Measurements from ENCODE around the gene TNRC6C. TPM values are rescaled to one million over a fixed set of nuclear protein-coding genes. Genes with fewer than 3 reads are reported as not detected.

The TNRC6C gene
- polyA plus RNA-seq, 4 donors = 0.89 to 5.1 (median 2.3) TPM

DNA sequence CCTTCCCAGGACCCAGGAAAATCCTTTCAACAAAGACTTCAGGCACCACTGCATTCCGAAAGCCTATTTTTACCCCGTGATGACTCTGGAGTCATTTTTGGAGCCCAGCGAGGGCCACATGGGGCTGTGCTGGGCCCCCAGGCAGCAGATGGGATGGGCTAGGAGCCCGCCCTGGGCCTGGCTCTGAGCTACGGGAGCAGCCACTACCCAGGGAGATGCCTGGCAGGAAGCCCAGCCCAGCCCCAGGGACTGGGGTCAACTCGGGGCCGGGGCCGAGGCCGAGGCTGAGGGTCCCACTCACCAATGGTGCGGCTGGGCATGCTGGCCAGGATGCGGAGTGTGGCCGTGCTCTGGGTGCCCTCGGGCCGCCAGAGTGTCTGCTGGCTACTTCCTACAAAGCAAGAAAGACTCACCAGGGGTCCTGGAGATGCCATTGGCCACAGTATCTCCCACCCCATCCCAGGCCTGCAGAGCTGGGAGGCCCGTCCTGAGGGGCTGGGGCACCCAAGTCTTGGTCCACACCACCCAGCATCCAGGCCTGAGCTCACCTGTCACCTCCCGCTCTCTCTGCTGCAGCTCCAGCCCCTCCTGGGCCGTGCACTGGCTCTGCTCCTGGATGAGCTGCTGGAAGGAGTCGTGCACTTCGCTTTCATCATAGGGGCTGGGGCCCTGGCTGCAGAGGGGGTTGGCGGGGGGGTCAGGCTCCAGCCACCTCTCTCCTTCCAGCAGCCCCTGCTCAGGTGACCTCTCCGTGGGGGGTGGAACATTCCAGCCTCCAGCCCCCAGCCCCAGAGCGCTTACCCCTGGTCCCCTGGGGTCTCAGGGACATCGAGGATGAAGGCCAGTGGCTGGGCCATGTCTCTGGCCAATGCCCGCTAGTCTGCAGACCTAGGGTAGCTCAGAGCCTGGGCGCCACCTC lies 167.7 kb downstream of the TNRC6C start:
- Histone ChIP-seq H3K36me3 (ENCODE audit: control insufficient read depth in 3 of 3, insufficient read depth in 2 of 3, low read depth in 1 of 3, low read length in 3 of 3) (peaks cover 8 to 60% (median 15%) of the 10 kb centered on the region in 3 donors), H3K27me3 (ENCODE audit: control insufficient read depth in 3 of 3, insufficient read depth in 3 of 3, low read length in 3 of 3) (peaks cover 0 to 13% (median 0%) of the 10 kb centered on the region in 3 donors), H3K9me3 (ENCODE audit: control insufficient read depth in 2 of 2, insufficient read depth in 1 of 2, low read depth in 1 of 2, low read length in 1 of 2) (no peaks in the 10 kb centered on the region), H3K4me1 (ENCODE audit: control insufficient read depth in 3 of 3, insufficient read depth in 2 of 3, low read depth in 1 of 3, low read length in 2 of 3) (peaks cover 2 to 42% (median 6%) of the 10 kb centered on the region in 3 donors), H3K27ac (ENCODE audit: low read depth in 1 of 3, low read length in 2 of 3) (peak overlapping the region in 2 of 3 donors; percentile 90 to 94), H3K4me3 (ENCODE audit: low read depth in 1 of 3, low read length in 3 of 3) (peak overlapping the region in 1 of 3 donors; percentile 94)
- 71 to 78% (median 72%) methylated on average over 24 to 25 of the region's 25 CpGs for WGBS, 3 donors
- no peak for FAIRE-seq
- no peak for DNase-seq

DNA sequence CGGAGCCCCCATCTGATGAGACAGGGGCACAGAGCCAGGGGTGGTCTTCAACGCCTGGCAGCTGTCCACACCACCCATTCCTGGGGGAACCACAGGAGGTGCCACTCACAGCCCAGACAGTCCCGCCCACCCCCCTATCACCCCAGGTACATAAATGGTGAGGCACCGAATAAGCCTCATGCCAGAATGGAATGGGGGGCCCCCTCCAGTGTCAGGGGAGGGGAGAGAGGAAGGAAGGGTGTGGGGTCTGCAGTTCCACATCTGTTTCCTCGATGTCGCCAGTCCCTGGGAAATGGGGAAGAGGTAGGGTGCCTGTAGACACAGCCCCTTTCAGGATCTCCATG lies 168.4 kb downstream of the TNRC6C start:
- H3K9me3 ChIP-seq (ENCODE audit: control insufficient read depth in 2 of 2, insufficient read depth in 1 of 2, low read depth in 1 of 2, low read length in 1 of 2) = no peaks in the 10 kb centered on the region
- peaks cover 8 to 56% (median 15%) of the 10 kb centered on the region in 3 donors for H3K36me3 ChIP-seq (ENCODE audit: control insufficient read depth in 3 of 3, insufficient read depth in 2 of 3, low read depth in 1 of 3, low read length in 3 of 3)
- peak overlapping the region; percentile 90 to 94 (median 92) for H3K27ac ChIP-seq (ENCODE audit: low read depth in 1 of 3, low read length in 2 of 3)
- H3K27me3 ChIP-seq (ENCODE audit: control insufficient read depth in 3 of 3, insufficient read depth in 3 of 3, low read length in 3 of 3) = peaks cover 0 to 15% (median 0%) of the 10 kb centered on the region in 3 donors
- WGBS, 3 donors = 54 to 78% (median 69%) methylated on average over 6 of the region's 6 CpGs
- peaks cover 2 to 43% (median 6%) of the 10 kb centered on the region in 3 donors for H3K4me1 ChIP-seq (ENCODE audit: control insufficient read depth in 3 of 3, insufficient read depth in 2 of 3, low read depth in 1 of 3, low read length in 2 of 3)
- H3K4me3 ChIP-seq (ENCODE audit: low read depth in 1 of 3, low read length in 3 of 3) = peak overlapping the region in 2 of 3 donors; percentile 94
- no peak for FAIRE-seq
- no peak for DNase-seq

DNA sequence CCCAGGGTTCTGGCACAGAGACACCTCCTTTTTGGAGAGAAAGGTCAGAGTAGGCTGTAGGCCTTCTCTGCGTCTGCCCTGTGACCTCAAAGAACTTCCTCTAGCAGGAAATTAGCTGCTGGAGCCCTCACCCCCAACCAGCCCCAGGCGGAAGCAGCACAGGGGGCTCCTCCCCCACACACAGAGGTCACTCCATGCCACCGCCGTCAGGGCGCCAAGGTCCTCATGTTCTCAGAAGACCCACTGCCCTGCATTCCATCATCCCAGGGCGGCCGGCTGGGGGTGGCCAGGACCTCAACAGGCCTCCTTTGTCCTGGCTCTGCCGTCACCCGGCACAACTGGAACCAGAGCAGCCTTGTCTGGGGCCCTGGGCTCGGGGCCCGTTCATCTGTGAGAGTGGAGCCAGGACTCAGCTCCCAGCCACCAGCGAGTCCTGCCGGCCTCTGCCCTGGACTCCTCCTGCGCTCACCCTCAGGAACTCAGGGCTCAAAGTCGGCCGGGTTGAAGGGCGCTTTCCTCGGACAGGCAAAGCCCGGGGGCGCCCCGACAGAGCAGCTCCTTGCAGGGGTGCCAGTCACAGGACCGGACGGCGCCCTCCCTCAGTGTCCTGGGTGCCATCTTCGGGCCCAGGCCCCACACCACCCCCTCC lies 168.9 kb downstream of the TNRC6C start:
- H3K4me1 ChIP-seq (ENCODE audit: control insufficient read depth in 3 of 3, insufficient read depth in 2 of 3, low read depth in 1 of 3, low read length in 2 of 3) = peaks cover 2 to 48% (median 6%) of the 10 kb centered on the region in 3 donors
- WGBS, 3 donors = 3 to 14% (median 14%) methylated on average over 19 to 25 of the region's 25 CpGs
- peak overlapping the region; percentile 90 to 94 (median 92) for H3K27ac ChIP-seq (ENCODE audit: low read depth in 1 of 3, low read length in 2 of 3)
- FAIRE-seq (no peak), DNase-seq (peak; percentile 64 to 74)
- H3K9me3 ChIP-seq (ENCODE audit: control insufficient read depth in 2 of 2, insufficient read depth in 1 of 2, low read depth in 1 of 2, low read length in 1 of 2) = no peaks in the 10 kb centered on the region
- H3K4me3 ChIP-seq (ENCODE audit: low read depth in 1 of 3, low read length in 3 of 3) = peak overlapping the region; percentile 92 to 94 (median 94)
- peaks cover 0 to 15% (median 0%) of the 10 kb centered on the region in 3 donors for H3K27me3 ChIP-seq (ENCODE audit: control insufficient read depth in 3 of 3, insufficient read depth in 3 of 3, low read length in 3 of 3)
- peaks cover 8 to 51% (median 15%) of the 10 kb centered on the region in 3 donors for H3K36me3 ChIP-seq (ENCODE audit: control insufficient read depth in 3 of 3, insufficient read depth in 2 of 3, low read depth in 1 of 3, low read length in 3 of 3)

DNA sequence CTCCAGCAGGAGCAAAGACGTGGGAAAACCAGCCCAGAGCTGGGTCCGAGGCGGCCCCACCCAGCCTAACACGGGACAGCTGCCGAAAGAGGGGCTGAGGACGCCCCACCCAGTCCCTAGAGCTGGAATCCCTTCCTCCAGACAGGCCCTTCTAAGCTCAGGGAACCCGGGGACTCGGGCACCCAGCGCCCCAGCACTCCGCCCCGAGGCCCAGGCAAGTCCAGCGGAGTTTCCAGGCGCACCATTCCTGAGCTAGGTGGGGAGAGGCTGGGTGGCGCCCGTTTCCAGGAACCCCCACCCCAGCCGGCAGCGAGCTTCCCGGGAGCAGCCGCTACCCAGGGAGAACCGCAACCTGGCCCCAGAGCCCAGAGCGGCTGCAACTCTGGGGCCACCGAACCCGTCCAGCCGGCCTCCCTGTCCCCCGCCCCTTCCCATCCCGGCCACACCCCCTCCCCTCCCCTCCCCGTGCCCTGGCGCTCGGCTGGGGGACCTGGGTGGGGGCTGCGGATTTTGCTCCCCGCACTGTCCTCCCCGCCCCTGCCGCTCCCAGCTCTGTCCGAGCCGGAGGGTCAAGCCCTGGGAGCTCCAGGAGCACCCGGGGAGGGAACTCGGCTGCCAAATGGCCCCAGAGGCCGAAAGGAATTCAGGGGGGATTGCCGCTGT lies 169.5 kb downstream of the TNRC6C start:
- Histone ChIP-seq H3K27ac (ENCODE audit: low read depth in 1 of 3, low read length in 2 of 3) (peak overlapping the region; percentile 90 to 94 (median 92)), H3K4me1 (ENCODE audit: control insufficient read depth in 3 of 3, insufficient read depth in 2 of 3, low read depth in 1 of 3, low read length in 2 of 3) (peaks cover 2 to 53% (median 6%) of the 10 kb centered on the region in 3 donors), H3K27me3 (ENCODE audit: control insufficient read depth in 3 of 3, insufficient read depth in 3 of 3, low read length in 3 of 3) (peaks cover 0 to 15% (median 0%) of the 10 kb centered on the region in 3 donors), H3K36me3 (ENCODE audit: control insufficient read depth in 3 of 3, insufficient read depth in 2 of 3, low read depth in 1 of 3, low read length in 3 of 3) (peaks cover 8 to 44% (median 14%) of the 10 kb centered on the region in 3 donors), H3K9me3 (ENCODE audit: control insufficient read depth in 2 of 2, insufficient read depth in 1 of 2, low read depth in 1 of 2, low read length in 1 of 2) (no peaks in the 10 kb centered on the region), H3K4me3 (ENCODE audit: low read depth in 1 of 3, low read length in 3 of 3) (peak overlapping the region; percentile 92 to 94 (median 94))
- no peak for FAIRE-seq
- peak; percentile 52 to 74 for DNase-seq
- WGBS, 3 donors = 0 to 3% (median 1%) methylated on average over 24 to 39 of the region's 39 CpGs

DNA sequence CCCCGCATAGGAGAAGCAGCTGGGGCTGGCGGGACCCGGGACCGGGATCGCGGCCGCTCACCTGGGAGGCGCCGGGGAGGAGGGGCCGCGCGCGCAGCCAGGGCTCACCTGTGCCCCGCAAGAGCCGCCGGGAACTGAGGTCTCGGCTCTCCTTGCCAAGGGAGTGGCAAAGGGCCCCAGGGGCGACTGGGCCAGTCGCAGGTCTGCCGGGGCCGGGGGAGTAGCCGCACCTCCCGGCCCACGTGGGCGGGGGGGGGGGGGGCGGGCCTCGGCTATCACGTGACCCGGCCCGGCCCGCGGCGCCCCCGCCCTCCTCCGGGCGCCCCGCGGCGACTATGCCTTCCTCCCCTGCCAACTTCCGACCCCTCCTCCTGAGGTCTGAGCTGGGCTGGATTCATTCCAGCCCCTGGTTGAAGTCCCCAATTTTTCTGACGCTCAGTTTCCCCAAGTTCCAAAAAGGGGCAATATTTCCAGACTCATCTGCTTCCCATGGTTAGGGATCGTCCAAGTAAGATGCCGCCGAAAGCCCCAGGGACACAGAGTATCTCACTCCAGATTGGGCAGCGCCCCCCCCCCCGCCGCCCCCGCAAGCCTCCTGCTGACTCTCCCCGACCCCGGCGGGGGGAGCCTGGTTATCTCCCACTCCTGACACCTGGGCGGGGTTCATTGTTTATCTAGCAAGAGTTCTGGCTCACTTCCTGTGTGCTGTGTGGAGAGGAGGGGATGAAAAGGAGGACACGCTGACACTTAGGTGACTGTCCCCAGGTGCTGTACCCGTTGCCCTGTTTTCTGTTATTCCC lies 170.2 kb downstream of the TNRC6C start, which contains the start of gene TMC6:
TSS of gene TMC6 (minus strand) at position 205 of the 800 bp plus-strand sequence. CDS start 1,923 bp downstream, outside the sequence.
- Histone ChIP-seq H3K36me3 (ENCODE audit: control insufficient read depth in 3 of 3, insufficient read depth in 2 of 3, low read depth in 1 of 3, low read length in 3 of 3) (peaks cover 8 to 37% (median 10%) of the 10 kb centered on the region in 3 donors), H3K27me3 (ENCODE audit: control insufficient read depth in 3 of 3, insufficient read depth in 3 of 3, low read length in 3 of 3) (peaks cover 0 to 15% (median 0%) of the 10 kb centered on the region in 3 donors), H3K27ac (ENCODE audit: low read depth in 1 of 3, low read length in 2 of 3) (peak within 1 kb of the TSS; percentile 90 to 94 (median 92)), H3K4me3 (ENCODE audit: low read depth in 1 of 3, low read length in 3 of 3) (peak within 1 kb of the TSS; percentile 92 to 94 (median 94)), H3K9me3 (ENCODE audit: control insufficient read depth in 2 of 2, insufficient read depth in 1 of 2, low read depth in 1 of 2, low read length in 1 of 2) (no peaks in the 10 kb centered on the region), H3K4me1 (ENCODE audit: control insufficient read depth in 3 of 3, insufficient read depth in 2 of 3, low read depth in 1 of 3, low read length in 2 of 3) (peaks cover 2 to 53% (median 6%) of the 10 kb centered on the region in 3 donors)
- FAIRE-seq (no peak), DNase-seq (peak; percentile 78 to 90)
- 0 to 3% (median 1%) methylated on average over 34 to 53 of the region's 54 CpGs for WGBS, 3 donors

DNA sequence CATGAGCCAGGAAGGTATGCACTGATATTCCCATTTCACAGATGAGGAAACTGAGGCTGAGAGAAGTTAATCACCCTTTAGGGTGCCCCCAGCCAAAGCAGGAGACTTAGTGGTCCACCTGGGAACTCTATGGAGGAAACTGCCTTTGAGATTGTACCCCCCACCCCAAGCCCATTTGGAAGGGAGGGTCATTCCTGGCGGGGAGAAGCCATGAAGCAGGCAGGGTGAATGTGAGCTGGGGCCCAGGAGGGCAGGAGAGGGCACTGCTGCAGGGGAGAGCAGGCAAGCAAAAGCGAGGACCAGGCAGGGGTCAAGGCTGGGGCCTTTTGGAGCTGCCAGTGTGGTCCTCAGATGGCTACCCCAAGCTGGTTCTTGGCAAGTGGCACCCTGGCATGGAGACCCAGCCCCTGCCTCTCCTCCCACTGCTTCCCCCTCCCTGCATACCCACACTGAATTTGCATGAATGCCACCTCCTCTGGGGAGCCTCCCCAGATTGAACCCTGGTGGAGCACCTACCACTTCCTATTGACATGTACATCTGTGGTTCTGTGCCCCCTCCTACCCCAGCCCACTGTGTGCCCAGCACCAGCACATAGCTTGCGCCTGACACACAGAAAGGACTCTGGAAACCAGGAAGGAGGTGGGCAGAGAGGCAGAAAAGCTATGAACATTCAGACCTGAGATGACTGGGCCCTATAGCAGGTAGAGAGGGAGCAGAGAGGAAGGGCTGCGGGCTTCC lies 171.0 kb downstream of the TNRC6C start:
- Histone ChIP-seq H3K4me3 (ENCODE audit: low read depth in 1 of 3, low read length in 3 of 3) (peak overlapping the region in 1 of 3 donors; percentile 31), H3K27ac (ENCODE audit: low read depth in 1 of 3, low read length in 2 of 3) (peak overlapping the region; percentile 45 to 83 (median 73)), H3K36me3 (ENCODE audit: control insufficient read depth in 3 of 3, insufficient read depth in 2 of 3, low read depth in 1 of 3, low read length in 3 of 3) (peaks cover 2 to 29% (median 6%) of the 10 kb centered on the region in 3 donors), H3K4me1 (ENCODE audit: control insufficient read depth in 3 of 3, insufficient read depth in 2 of 3, low read depth in 1 of 3, low read length in 2 of 3) (peaks cover 2 to 53% (median 6%) of the 10 kb centered on the region in 3 donors), H3K9me3 (ENCODE audit: control insufficient read depth in 2 of 2, insufficient read depth in 1 of 2, low read depth in 1 of 2, low read length in 1 of 2) (no peaks in the 10 kb centered on the region), H3K27me3 (ENCODE audit: control insufficient read depth in 3 of 3, insufficient read depth in 3 of 3, low read length in 3 of 3) (peaks cover 0 to 15% (median 0%) of the 10 kb centered on the region in 3 donors)
- no peak for FAIRE-seq
- DNase-seq = no peak
- WGBS, 3 donors = 59 to 70% (median 69%) methylated on average over 4 of the region's 4 CpGs

DNA sequence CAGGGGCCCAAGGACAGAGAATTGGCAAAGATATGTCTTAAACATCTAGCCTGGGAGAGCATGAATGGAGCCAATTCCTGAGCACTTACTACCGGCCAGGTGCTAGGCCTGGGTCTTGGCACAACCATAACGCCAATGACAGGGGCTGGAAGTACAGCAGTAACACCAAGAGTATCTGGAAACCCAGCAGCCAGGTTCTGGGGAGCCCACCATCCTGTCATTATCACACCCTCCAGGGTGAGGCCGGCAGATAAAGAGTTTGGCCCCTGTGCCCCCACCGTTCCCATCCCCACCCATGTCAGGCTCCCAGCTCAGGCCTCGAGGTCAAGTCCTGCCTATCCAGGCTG lies 171.6 kb downstream of the TNRC6C start:
- peaks cover 0 to 15% (median 0%) of the 10 kb centered on the region in 3 donors for H3K27me3 ChIP-seq (ENCODE audit: control insufficient read depth in 3 of 3, insufficient read depth in 3 of 3, low read length in 3 of 3)
- peaks cover 0 to 24% (median 6%) of the 10 kb centered on the region in 3 donors for H3K36me3 ChIP-seq (ENCODE audit: control insufficient read depth in 3 of 3, insufficient read depth in 2 of 3, low read depth in 1 of 3, low read length in 3 of 3)
- H3K4me1 ChIP-seq (ENCODE audit: control insufficient read depth in 3 of 3, insufficient read depth in 2 of 3, low read depth in 1 of 3, low read length in 2 of 3) = peaks cover 2 to 53% (median 6%) of the 10 kb centered on the region in 3 donors
- WGBS, 3 donors = 21 to 30% (median 29%) methylated on average over 5 of the region's 5 CpGs
- peak overlapping the region in 1 of 3 donors; percentile 31 for H3K4me3 ChIP-seq (ENCODE audit: low read depth in 1 of 3, low read length in 3 of 3)
- DNase-seq = no peak
- no peak for FAIRE-seq
- H3K27ac ChIP-seq (ENCODE audit: low read depth in 1 of 3, low read length in 2 of 3) = peak overlapping the region in 2 of 3 donors; percentile 25 to 83
- H3K9me3 ChIP-seq (ENCODE audit: control insufficient read depth in 2 of 2, insufficient read depth in 1 of 2, low read depth in 1 of 2, low read length in 1 of 2) = no peaks in the 10 kb centered on the region
